Uterus (tissue), 4 donors: Measurements from ENCODE around the gene MRPL16. TPM values are rescaled to one million over a fixed set of nuclear protein-coding genes. Genes with fewer than 3 reads are reported as not detected.

Source experiments
- DNase-seq, 2 donors: peaks; one replicate each; pipeline ENCODE4 v3.0.0-alpha.2; 2019 to 2020
- H3K27ac ChIP-seq, 2 donors: fragments of 200-600 bp; sonication (generic); 1 replicate in 1 of 2; 2 replicates in 1 of 2; pipeline ENCODE4 v1.5.1; 2016 to 2018
- H3K27me3 ChIP-seq, 2 donors: fragments of 200-600 bp; sonication (generic); one replicate each; pipeline ENCODE4 v1.5.1; 2018 to 2019; ENCODE audit warnings: control low read depth in 1 of 2
- H3K36me3 ChIP-seq, 2 donors: fragments of 200-600 bp; sonication (generic); one replicate each; pipeline ENCODE4 v1.5.1; 2019; ENCODE audit warnings: control low read depth in 1 of 2
- H3K4me1 ChIP-seq, 2 donors: fragments of 200-600 bp; sonication (generic); one replicate each; pipeline ENCODE4 v1.5.1; 2018 to 2019; ENCODE audit warnings: control low read depth in 1 of 2
- H3K4me3 ChIP-seq, 2 donors: fragments of 200-600 bp; sonication (generic); 1 replicate in 1 of 2; 2 replicates in 1 of 2; pipeline ENCODE4 v1.5.1; 2018 to 2019; ENCODE audit warnings: mild to moderate bottlenecking in 1 of 2
- H3K9me3 ChIP-seq, 2 donors: fragments of 200-600 bp; sonication (generic); one replicate each; pipeline ENCODE4 v1.5.1; 2019; ENCODE audit warnings: control low read depth in 1 of 2
- POLR2A ChIP-seq, 2 donors: fragments of 450-650 bp; IDR thresholded peaks; one replicate each; pipeline ENCODE4 v1.6.1; 2016; ENCODE audit warnings: antibody characterized with exemption in 2 of 2, mild to moderate bottlenecking in 1 of 2, moderate library complexity in 1 of 2
- intact Hi-C: fragments of 100-400 bp; cut with DNase I; formaldehyde crosslinking; loops from one replicate; pipeline ENCODE4 v1.15.1; 2023; ENCODE audit warnings: low total_unique reads
- total RNA-seq, 4 donors: library from RNA; depleted of rRNA in 3 of 4; stranded (reverse); fragments of >200 nt in 3 of 4; gene quantifications; one replicate each; pipeline versions ENCODE4 v1.1.0 to v1.2.4, GENCODE V29; 2014 to 2023
- TF ChIP-seq, protein P1 (sequence below), 4 experiments: fragments of 200-600 bp in 2 of 4; fragments of 450-650 bp in 2 of 4; sonication (generic) in 2 of 4; IDR thresholded peaks; one replicate each; pipeline ENCODE4 v1.5.1; 2016 to 2019; ENCODE audit warnings: antibody characterized with exemption in 4 of 4, mild to moderate bottlenecking in 2 of 4, moderate library complexity in 1 of 4
- donor health status: DM: yes; HTN: yes; CAD: no.

MRPL16 gene
- total RNA-seq, 4 donors from 2014 or later: 14.3 to 64.4 (median 38.9) TPM

DNA sequence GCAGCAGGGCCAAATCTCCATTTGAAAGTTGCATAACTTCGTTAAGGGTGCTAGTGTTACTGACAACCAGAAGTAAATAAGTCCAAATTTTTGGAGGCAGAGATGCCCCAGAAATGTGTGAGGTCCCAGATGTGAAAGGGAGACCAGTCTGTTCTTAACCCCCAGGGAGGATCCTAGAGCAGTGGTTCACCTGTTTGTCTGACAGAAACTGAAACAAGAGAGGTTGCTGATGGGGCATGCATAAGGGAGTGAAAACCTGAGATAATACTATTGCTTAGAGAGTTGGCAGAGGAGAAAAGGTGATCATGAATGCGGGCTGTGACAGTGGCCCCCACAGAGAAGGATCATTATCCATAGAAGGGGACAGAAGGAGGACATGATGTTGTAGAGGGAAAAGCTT is 30.9 kb upstream of the MRPL16 start:
- H3K36me3 ChIP-seq: no peaks in the 10 kb centered on the region
- no peaks in the 10 kb centered on the region for H3K27me3 ChIP-seq
- intact Hi-C loops: no loop called here
- TF ChIP-seq, protein P1, sequence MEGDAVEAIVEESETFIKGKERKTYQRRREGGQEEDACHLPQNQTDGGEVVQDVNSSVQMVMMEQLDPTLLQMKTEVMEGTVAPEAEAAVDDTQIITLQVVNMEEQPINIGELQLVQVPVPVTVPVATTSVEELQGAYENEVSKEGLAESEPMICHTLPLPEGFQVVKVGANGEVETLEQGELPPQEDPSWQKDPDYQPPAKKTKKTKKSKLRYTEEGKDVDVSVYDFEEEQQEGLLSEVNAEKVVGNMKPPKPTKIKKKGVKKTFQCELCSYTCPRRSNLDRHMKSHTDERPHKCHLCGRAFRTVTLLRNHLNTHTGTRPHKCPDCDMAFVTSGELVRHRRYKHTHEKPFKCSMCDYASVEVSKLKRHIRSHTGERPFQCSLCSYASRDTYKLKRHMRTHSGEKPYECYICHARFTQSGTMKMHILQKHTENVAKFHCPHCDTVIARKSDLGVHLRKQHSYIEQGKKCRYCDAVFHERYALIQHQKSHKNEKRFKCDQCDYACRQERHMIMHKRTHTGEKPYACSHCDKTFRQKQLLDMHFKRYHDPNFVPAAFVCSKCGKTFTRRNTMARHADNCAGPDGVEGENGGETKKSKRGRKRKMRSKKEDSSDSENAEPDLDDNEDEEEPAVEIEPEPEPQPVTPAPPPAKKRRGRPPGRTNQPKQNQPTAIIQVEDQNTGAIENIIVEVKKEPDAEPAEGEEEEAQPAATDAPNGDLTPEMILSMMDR (IDR thresholded peaks at IDR 0.05): no peak
- no peak for TF ChIP-seq POLR2A (IDR thresholded peaks at IDR 0.05)
- no peak overlapping the region for H3K4me3 ChIP-seq
- no peak for DNase-seq
- no peaks in the 10 kb centered on the region for H3K9me3 ChIP-seq
- H3K4me1 ChIP-seq: no peaks in the 10 kb centered on the region
- no peak overlapping the region for H3K27ac ChIP-seq

DNA sequence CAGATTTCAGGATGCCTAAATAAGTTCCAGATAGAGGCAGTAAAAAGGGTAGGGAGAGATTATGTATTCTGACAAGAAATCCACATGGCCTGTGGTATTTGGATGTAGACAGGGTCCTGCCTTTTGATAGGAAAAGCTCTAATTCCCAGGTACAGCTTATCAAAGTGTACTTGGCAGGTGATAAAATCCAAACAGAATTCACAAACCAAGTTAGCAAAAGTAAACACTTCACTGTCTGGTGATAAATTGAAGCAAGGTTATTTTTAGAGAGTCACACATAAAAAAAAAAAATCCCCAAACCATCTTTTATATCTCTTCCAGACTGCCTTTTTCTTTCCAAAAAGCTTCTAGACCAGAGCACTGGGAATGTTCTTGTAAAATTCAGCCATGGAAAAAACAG is 29.0 kb upstream of the MRPL16 start:
- intact Hi-C loops: no loop called here
- Histone ChIP-seq H3K27me3 (no peaks in the 10 kb centered on the region), H3K27ac (no peak overlapping the region), H3K9me3 (no peaks in the 10 kb centered on the region), H3K36me3 (no peaks in the 10 kb centered on the region), H3K4me1 (no peaks in the 10 kb centered on the region), H3K4me3 (no peak overlapping the region)
- TF ChIP-seq POLR2A (IDR thresholded peaks at IDR 0.05): no peak
- TF ChIP-seq, protein P1 (IDR thresholded peaks at IDR 0.05): no peak
- DNase-seq: no peak

DNA sequence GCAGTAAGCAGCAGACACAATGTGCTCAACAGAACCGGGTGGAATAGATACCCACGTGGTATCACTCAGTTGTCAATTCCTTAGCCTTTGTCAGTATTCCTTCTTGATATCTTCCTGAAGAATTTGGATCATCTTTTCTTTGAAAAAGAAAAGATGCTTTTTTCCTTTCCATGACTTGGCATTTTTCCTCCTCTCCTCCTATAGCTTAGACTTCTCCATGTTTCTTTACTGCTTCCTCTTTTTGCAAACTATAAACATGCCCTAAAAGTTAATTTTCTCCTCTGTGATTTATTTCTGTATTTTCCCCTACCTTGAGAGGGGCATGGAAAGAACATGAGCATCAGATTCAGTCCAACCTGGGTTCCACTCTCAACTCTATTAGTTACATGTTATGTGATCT is 23.0 kb upstream of the MRPL16 start:
- Histone ChIP-seq H3K9me3 (no peaks in the 10 kb centered on the region), H3K36me3 (no peaks in the 10 kb centered on the region), H3K27me3 (no peaks in the 10 kb centered on the region), H3K27ac (no peak overlapping the region), H3K4me1 (no peaks in the 10 kb centered on the region), H3K4me3 (no peak overlapping the region)
- TF ChIP-seq, protein P1 (IDR thresholded peaks at IDR 0.05): no peak
- TF ChIP-seq POLR2A (IDR thresholded peaks at IDR 0.05): no peak
- no peak for DNase-seq
- intact Hi-C loops: no loop called here

DNA sequence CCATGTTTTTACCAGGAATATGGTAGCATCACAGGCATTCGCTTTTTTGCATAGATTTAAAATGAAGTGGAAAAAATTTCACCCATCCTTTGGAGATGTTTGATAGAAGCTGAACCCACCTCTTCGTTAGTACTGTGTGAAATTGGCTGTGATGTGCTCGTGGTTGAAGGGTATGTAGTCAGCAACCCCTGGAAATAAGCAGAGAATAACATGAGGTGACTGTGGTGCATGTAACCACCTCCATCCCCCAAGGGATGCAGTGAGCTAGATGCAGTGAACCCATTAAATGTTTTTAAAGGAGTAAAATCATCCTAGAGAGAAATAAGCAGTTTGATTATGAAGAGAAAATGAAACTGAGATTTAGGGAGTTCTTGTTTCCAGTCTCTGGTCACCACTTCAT is 18.8 kb upstream of the MRPL16 start:
- H3K27ac ChIP-seq: no peak overlapping the region
- H3K9me3 ChIP-seq: no peaks in the 10 kb centered on the region
- H3K27me3 ChIP-seq: no peaks in the 10 kb centered on the region
- no peak overlapping the region for H3K4me3 ChIP-seq
- DNase-seq: no peak
- TF ChIP-seq, protein P1 (IDR thresholded peaks at IDR 0.05): no peak
- no peak for TF ChIP-seq POLR2A (IDR thresholded peaks at IDR 0.05)
- intact Hi-C loops: no loop called here
- no peaks in the 10 kb centered on the region for H3K4me1 ChIP-seq
- no peaks in the 10 kb centered on the region for H3K36me3 ChIP-seq

DNA sequence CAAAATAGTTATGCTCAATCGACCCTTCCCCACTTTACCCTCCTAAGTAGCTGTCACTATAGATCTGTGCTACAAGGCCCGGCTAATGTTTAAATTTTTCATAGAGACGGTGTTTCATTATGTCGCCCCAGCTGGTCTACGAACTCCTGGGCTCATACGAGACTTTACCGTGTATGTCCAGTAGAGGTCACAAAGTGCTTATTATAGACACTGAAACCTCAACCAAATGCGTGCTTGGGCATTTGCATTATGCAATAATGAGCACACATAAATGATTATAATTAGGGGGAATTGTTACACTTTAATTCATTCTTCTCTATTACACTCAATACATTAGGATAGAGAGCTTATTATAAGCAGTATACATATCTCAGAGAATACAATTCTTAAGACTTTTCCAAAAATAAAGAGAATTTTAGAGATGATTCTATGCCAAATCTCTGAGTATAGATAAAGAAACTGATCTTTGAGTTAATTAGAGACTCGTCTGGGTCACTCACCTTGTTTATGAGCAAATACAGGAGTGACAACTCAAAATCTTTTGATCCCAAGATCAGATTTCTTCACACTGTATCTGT is 12.5 kb upstream of the MRPL16 start:
- H3K4me3 ChIP-seq: no peak overlapping the region
- intact Hi-C loops: no loop called here
- TF ChIP-seq, protein P1 (IDR thresholded peaks at IDR 0.05): peak; percentile 21 to 49 (median 37)
- no peak for TF ChIP-seq POLR2A (IDR thresholded peaks at IDR 0.05)

More for the DNA sequence above, 12.5 kb upstream of the MRPL16 start:
- DNase-seq: no peak
- Histone ChIP-seq H3K9me3 (no peaks in the 10 kb centered on the region), H3K27ac (no peak overlapping the region), H3K36me3 (no peaks in the 10 kb centered on the region), H3K27me3 (no peaks in the 10 kb centered on the region), H3K4me1 (no peaks in the 10 kb centered on the region)
